ENCODE data around the gene TNFSF10. TPM values are rescaled to one million over a fixed set of nuclear protein-coding genes. Genes with fewer than 3 reads are reported as not detected.

Gene TNFSF10
- total RNA-seq, 5 donors from 2014 or later (not counting 1 experiment from before 2014, with no cell fraction given): 22.3 to 49.7 (median 35.8) TPM

GRCh38 chr3:172476347-172476746 lies 46.9 kb downstream of the TNFSF10 start:
- Histone ChIP-seq H3K4me1 (ENCODE audit: control insufficient read depth in 1 of 2, extremely low read depth in 1 of 2, insufficient read depth in 2 of 2, low read length in 2 of 2) (peaks cover 0 to 4% of the 10 kb centered on the region in 2 experiments), H3K4me3 (ENCODE audit: control insufficient read depth in 1 of 2, extremely low read depth in 1 of 2, low read length in 1 of 2) (no peak overlapping the region), H3K36me3 (ENCODE audit: control insufficient read depth in 2 of 2, extremely low read depth in 1 of 2, insufficient read depth in 1 of 2, low read length in 1 of 2) (no peaks in the 10 kb centered on the region), H3K9me3 (no peaks in the 10 kb centered on the region), H3K27me3 (replicated peaks in 1 of 2; ENCODE audit: control insufficient read depth in 2 of 2, extremely low read depth in 1 of 2, insufficient read depth in 2 of 2, low read length in 1 of 2) (no peaks in the 10 kb centered on the region), H3K27ac (ENCODE audit: low read length) (no peak overlapping the region)
- CTCF ChIA-PET: interaction anchor here (0.6 to 2.9 kb wide), 13 partner anchors 11 to 1206 kb away, joined by 3 to 14 read pairs (median 4); no protein-coding TSS in a partner anchor
- WGBS (ENCODE audit: insufficient coverage): 80% methylated on average over 1 of the region's 5 CpGs
- Mint-ChIP-seq H3K36me3 (no peaks in the 10 kb centered on the region), H3K9me3 (peaks cover 0 to 6% (median 0%) of the 10 kb centered on the region in 3 donors), H3K4me3 (peak overlapping the region; percentile 78 to 97 (median 81)), H3K27me3 (peaks cover 0 to 2% of the 10 kb centered on the region in 2 donors), H3K4me1 (peaks cover 15 to 17% (median 16%) of the 10 kb centered on the region in 3 donors), H3K27ac (peak overlapping the region in 1 of 2 donors; percentile 18)
- DNase-seq: no peak
- POLR2A ChIA-PET: interaction anchor here in 1 of 2 donors (0.6 to 0.7 kb wide), 2 partner anchors 137 to 147 kb away, joined by 3 read pairs; no protein-coding TSS in a partner anchor
- no peak for ATAC-seq (replicated peaks in 1 of 4)

- WGBS (ENCODE audit: insufficient coverage): 71% methylated on average over 1 of the region's 5 CpGs
- ChIA-PET CTCF (interaction anchor here (0.6 to 2.9 kb wide), 4 partner anchors 14 to 214 kb away, joined by 5 to 14 read pairs (median 10); no protein-coding TSS in a partner anchor), POLR2A (no interaction called here)
- H3K36me3 Mint-ChIP-seq: no peaks in the 10 kb centered on the region
- no peaks in the 10 kb centered on the region for H3K27me3 ChIP-seq (replicated peaks in 1 of 2; ENCODE audit: control insufficient read depth in 2 of 2, extremely low read depth in 1 of 2, insufficient read depth in 2 of 2, low read length in 1 of 2)
- ATAC-seq (replicated peaks in 1 of 4) (no peak), DNase-seq (no peak)
- no peak overlapping the region for H3K27ac ChIP-seq (ENCODE audit: low read length)
- H3K4me3 Mint-ChIP-seq: no peak overlapping the region
- no peaks in the 10 kb centered on the region for H3K36me3 ChIP-seq (ENCODE audit: control insufficient read depth in 2 of 2, extremely low read depth in 1 of 2, insufficient read depth in 1 of 2, low read length in 1 of 2)
- H3K9me3 ChIP-seq: no peaks in the 10 kb centered on the region
- H3K4me1 Mint-ChIP-seq: peaks cover 15 to 17% (median 16%) of the 10 kb centered on the region in 3 donors
- no peak overlapping the region for H3K27ac Mint-ChIP-seq
- H3K9me3 Mint-ChIP-seq: peaks cover 0 to 6% (median 0%) of the 10 kb centered on the region in 3 donors
- no peak overlapping the region for H3K4me3 ChIP-seq (ENCODE audit: control insufficient read depth in 1 of 2, extremely low read depth in 1 of 2, low read length in 1 of 2)
- H3K4me1 ChIP-seq (ENCODE audit: control insufficient read depth in 1 of 2, extremely low read depth in 1 of 2, insufficient read depth in 2 of 2, low read length in 2 of 2): peaks cover 0 to 4% of the 10 kb centered on the region in 2 experiments
- H3K27me3 Mint-ChIP-seq: peaks cover 0 to 3% of the 10 kb centered on the region in 2 donors
Observed at GRCh38 chr3:172475703-172476102, 47.5 kb downstream of the TNFSF10 start.

- ATAC-seq (replicated peaks in 1 of 4) (no peak), DNase-seq (no peak)
- no peak overlapping the region for H3K27ac Mint-ChIP-seq
- ChIA-PET CTCF (interaction anchor here in 1 of 2 donors (0.6 kb wide), 2 partner anchors 11 to 221 kb away, joined by 3 to 5 read pairs; no protein-coding TSS in a partner anchor), POLR2A (no interaction called here)
- no CpG with 5 or more reads among the region's 1 CpG for WGBS (ENCODE audit: insufficient coverage)
- H3K9me3 ChIP-seq: no peaks in the 10 kb centered on the region
- H3K9me3 Mint-ChIP-seq: peaks cover 0 to 6% (median 0%) of the 10 kb centered on the region in 3 donors
- no peak overlapping the region for H3K27ac ChIP-seq (ENCODE audit: low read length)
- peaks cover 4 to 8% (median 4%) of the 10 kb centered on the region in 3 donors for H3K4me1 Mint-ChIP-seq
- no peak overlapping the region for H3K4me3 ChIP-seq (ENCODE audit: control insufficient read depth in 1 of 2, extremely low read depth in 1 of 2, low read length in 1 of 2)
- H3K27me3 ChIP-seq (replicated peaks in 1 of 2; ENCODE audit: control insufficient read depth in 2 of 2, extremely low read depth in 1 of 2, insufficient read depth in 2 of 2, low read length in 1 of 2): peaks cover 0 to 9% of the 10 kb centered on the region in 2 experiments
- no peaks in the 10 kb centered on the region for H3K4me1 ChIP-seq (ENCODE audit: control insufficient read depth in 1 of 2, extremely low read depth in 1 of 2, insufficient read depth in 2 of 2, low read length in 2 of 2)
- peaks cover 11 to 20% of the 10 kb centered on the region in 2 donors for H3K27me3 Mint-ChIP-seq
- H3K36me3 ChIP-seq (ENCODE audit: control insufficient read depth in 2 of 2, extremely low read depth in 1 of 2, insufficient read depth in 1 of 2, low read length in 1 of 2): no peaks in the 10 kb centered on the region
- H3K36me3 Mint-ChIP-seq: no peaks in the 10 kb centered on the region
- no peak overlapping the region for H3K4me3 Mint-ChIP-seq
Observed at GRCh38 chr3:172471903-172472302, 51.3 kb downstream of the TNFSF10 start.

GRCh38 chr3:172470588-172470987 lies 52.6 kb downstream of the TNFSF10 start:
- ChIA-PET CTCF (interaction anchor here in 1 of 2 donors (1.1 kb wide), 1 partner anchor 9 kb away, joined by 3 read pairs; no protein-coding TSS in a partner anchor), POLR2A (no interaction called here)
- Mint-ChIP-seq H3K4me3 (no peak overlapping the region), H3K27ac (no peak overlapping the region), H3K4me1 (no peaks in the 10 kb centered on the region), H3K36me3 (no peaks in the 10 kb centered on the region), H3K9me3 (peaks cover 0 to 6% (median 0%) of the 10 kb centered on the region in 3 donors), H3K27me3 (peaks cover 11 to 22% of the 10 kb centered on the region in 2 donors)
- Histone ChIP-seq H3K27ac (ENCODE audit: low read length) (no peak overlapping the region), H3K4me1 (ENCODE audit: control insufficient read depth in 1 of 2, extremely low read depth in 1 of 2, insufficient read depth in 2 of 2, low read length in 2 of 2) (no peaks in the 10 kb centered on the region), H3K9me3 (no peaks in the 10 kb centered on the region), H3K27me3 (replicated peaks in 1 of 2; ENCODE audit: control insufficient read depth in 2 of 2, extremely low read depth in 1 of 2, insufficient read depth in 2 of 2, low read length in 1 of 2) (peaks cover 0 to 9% of the 10 kb centered on the region in 2 experiments), H3K36me3 (ENCODE audit: control insufficient read depth in 2 of 2, extremely low read depth in 1 of 2, insufficient read depth in 1 of 2, low read length in 1 of 2) (no peaks in the 10 kb centered on the region), H3K4me3 (ENCODE audit: control insufficient read depth in 1 of 2, extremely low read depth in 1 of 2, low read length in 1 of 2) (no peak overlapping the region)
- ATAC-seq (replicated peaks in 1 of 4): no peak
- WGBS (ENCODE audit: insufficient coverage): no CpG with 5 or more reads among the region's 1 CpG
- DNase-seq: no peak

- WGBS (ENCODE audit: insufficient coverage): no CpG with 5 or more reads among the region's 2 CpGs
- H3K36me3 ChIP-seq (ENCODE audit: control insufficient read depth in 2 of 2, extremely low read depth in 1 of 2, insufficient read depth in 1 of 2, low read length in 1 of 2): no peaks in the 10 kb centered on the region
- Mint-ChIP-seq H3K27me3 (peaks cover 11 to 22% of the 10 kb centered on the region in 2 donors), H3K9me3 (peaks cover 0 to 6% (median 0%) of the 10 kb centered on the region in 3 donors), H3K4me3 (no peak overlapping the region), H3K4me1 (no peaks in the 10 kb centered on the region), H3K36me3 (no peaks in the 10 kb centered on the region), H3K27ac (no peak overlapping the region)
- ChIA-PET POLR2A (no interaction called here), CTCF (interaction anchor here in 1 of 2 donors (1.2 to 1.3 kb wide), 2 partner anchors 129 to 200 kb away, joined by 3 read pairs; no protein-coding TSS in a partner anchor)
- ATAC-seq (replicated peaks in 1 of 4): no peak
- H3K27me3 ChIP-seq (replicated peaks in 1 of 2; ENCODE audit: control insufficient read depth in 2 of 2, extremely low read depth in 1 of 2, insufficient read depth in 2 of 2, low read length in 1 of 2): peaks cover 0 to 9% of the 10 kb centered on the region in 2 experiments
- no peak overlapping the region for H3K4me3 ChIP-seq (ENCODE audit: control insufficient read depth in 1 of 2, extremely low read depth in 1 of 2, low read length in 1 of 2)
- no peaks in the 10 kb centered on the region for H3K9me3 ChIP-seq
- DNase-seq: no peak
- no peak overlapping the region for H3K27ac ChIP-seq (ENCODE audit: low read length)
- no peaks in the 10 kb centered on the region for H3K4me1 ChIP-seq (ENCODE audit: control insufficient read depth in 1 of 2, extremely low read depth in 1 of 2, insufficient read depth in 2 of 2, low read length in 2 of 2)
Observed at GRCh38 chr3:172467170-172467824, 55.9 kb downstream of the TNFSF10 start.

GRCh38 chr3:172466553-172467130 lies 56.6 kb downstream of the TNFSF10 start:
- no peak overlapping the region for H3K27ac Mint-ChIP-seq

More at GRCh38 chr3:172466553-172467130, 56.6 kb downstream of the TNFSF10 start:
- Mint-ChIP-seq H3K9me3 (peaks cover 0 to under 1% (median 0%) of the 10 kb centered on the region in 3 donors), H3K27me3 (peaks cover 11 to 19% of the 10 kb centered on the region in 2 donors), H3K4me3 (no peak overlapping the region), H3K4me1 (no peaks in the 10 kb centered on the region), H3K36me3 (no peaks in the 10 kb centered on the region)
- H3K4me1 ChIP-seq (ENCODE audit: control insufficient read depth in 1 of 2, extremely low read depth in 1 of 2, insufficient read depth in 2 of 2, low read length in 2 of 2): no peaks in the 10 kb centered on the region
- CTCF ChIA-PET: interaction anchor here in 1 of 2 donors (1.2 to 1.3 kb wide), 2 partner anchors 130 to 200 kb away, joined by 3 read pairs; no protein-coding TSS in a partner anchor
- H3K4me3 ChIP-seq (ENCODE audit: control insufficient read depth in 1 of 2, extremely low read depth in 1 of 2, low read length in 1 of 2): no peak overlapping the region
- no CpG with 5 or more reads among the region's 4 CpGs for WGBS (ENCODE audit: insufficient coverage)
- ATAC-seq (replicated peaks in 1 of 4) (no peak), DNase-seq (no peak)
- no peaks in the 10 kb centered on the region for H3K9me3 ChIP-seq
- no peak overlapping the region for H3K27ac ChIP-seq (ENCODE audit: low read length)
- POLR2A ChIA-PET: no interaction called here
- H3K27me3 ChIP-seq (replicated peaks in 1 of 2; ENCODE audit: control insufficient read depth in 2 of 2, extremely low read depth in 1 of 2, insufficient read depth in 2 of 2, low read length in 1 of 2): peaks cover 0 to 9% of the 10 kb centered on the region in 2 experiments
- H3K36me3 ChIP-seq (ENCODE audit: control insufficient read depth in 2 of 2, extremely low read depth in 1 of 2, insufficient read depth in 1 of 2, low read length in 1 of 2): no peaks in the 10 kb centered on the region

Data from T-cell (primary cell).